D721Med (cell line): ENCODE measurements around the gene EXOC4.

Source experiments
- DNase-seq: peaks from one replicate; pipeline ENCODE4 v3.0.0; 2011; ENCODE audit warnings: low spot score; ENCODE audit not compliant: insufficient read length
- FAIRE-seq: peaks from 2 replicates; lab custom pipeline; 2011; peaks lifted over from hg19 to GRCh38; lab: Jason Lieb, UNC
- CTCF ChIP-seq: IDR thresholded peaks from 2 replicates; pipeline ENCODE4 v1.5.1; 2012; ENCODE audit warnings: mild to moderate bottlenecking, control low read depth; ENCODE audit not compliant: insufficient read depth; ENCODE audit errors: missing control alignments

EXOC4 gene

GRCh38 chr7:133682364-133683181 is 429.7 kb downstream of the EXOC4 start:
- TF ChIP-seq CTCF: no peak
- FAIRE-seq (no peak), DNase-seq (no peak)

DNA sequence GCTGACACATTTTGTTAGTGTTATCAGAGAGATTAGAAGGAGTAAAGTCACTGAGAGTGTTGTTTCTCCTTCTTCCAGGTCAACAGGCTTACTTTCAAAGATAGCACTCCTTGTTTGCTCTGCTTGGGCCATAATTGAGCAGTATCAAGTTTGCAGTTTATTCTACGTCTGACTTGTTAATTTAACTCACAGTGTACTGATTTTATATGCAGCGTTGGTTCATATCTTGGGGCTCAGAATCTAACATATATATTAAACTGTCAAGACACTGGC is 430.2 kb downstream of the EXOC4 start:
- FAIRE-seq (no peak), DNase-seq (no peak)
- TF ChIP-seq CTCF: no peak

DNA sequence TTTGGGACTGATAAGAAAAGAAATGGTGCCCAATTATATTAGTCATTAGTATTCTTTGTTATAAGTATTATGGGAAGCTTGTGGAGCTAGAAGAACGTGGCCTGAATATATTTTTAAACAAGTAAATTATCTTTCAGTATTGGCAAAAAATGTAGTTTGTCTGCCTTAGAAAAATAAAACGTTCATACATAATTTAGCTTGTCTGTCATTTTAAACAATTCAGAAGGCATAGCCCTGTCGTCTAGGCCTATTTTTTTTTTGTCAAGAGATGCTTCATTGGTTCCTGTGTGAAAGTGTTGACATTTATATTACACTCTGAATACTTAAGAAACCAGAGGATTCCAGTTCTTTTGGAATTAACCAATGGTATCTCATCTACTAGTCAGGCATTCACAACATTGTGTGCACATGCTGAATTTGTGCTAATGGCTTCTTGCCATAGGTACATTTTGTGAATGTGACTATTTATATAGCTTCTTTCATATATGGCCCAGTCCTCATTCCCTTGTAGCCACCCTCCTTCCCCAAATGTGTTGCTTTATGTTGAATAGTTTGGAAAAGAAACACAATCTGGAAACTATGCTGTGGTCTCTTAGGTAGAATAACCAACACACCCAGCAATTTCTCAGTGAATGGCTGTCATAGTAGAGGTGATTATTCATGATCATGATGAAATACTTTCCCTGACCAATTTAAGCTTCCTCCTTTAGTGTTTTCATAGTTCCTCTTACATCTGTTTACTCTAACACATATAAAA is 435.8 kb downstream of the EXOC4 start:
- no peak for FAIRE-seq
- DNase-seq: no peak
- no peak for TF ChIP-seq CTCF

- no peak for TF ChIP-seq CTCF
- FAIRE-seq (no peak), DNase-seq (no peak)
Measured at GRCh38 chr7:133690740-133691139, 437.9 kb downstream of the EXOC4 start.

GRCh38 chr7:133691727-133692610 is 439.1 kb downstream of the EXOC4 start:
- no peak for DNase-seq
- no peak for TF ChIP-seq CTCF
- no peak for FAIRE-seq

DNA sequence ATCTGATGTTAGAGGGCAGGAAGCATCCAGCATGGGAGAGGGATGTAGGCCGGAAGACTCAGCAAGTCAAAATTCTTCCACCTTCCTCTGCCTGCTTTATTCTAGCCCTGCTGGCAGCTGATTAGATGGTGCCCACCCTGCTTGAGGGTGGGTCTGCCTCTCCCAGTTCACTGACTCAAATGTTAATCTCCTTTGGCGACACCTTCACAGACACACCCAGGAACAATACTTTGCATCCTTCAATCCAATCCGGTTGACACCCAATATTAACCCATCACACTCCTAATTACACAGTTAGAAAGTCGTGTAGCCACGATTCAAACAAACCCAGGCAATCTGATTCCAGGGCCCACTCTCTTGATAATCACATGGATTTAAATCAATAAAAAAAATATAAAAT is 440.4 kb downstream of the EXOC4 start:
- TF ChIP-seq CTCF: no peak
- DNase-seq (no peak), FAIRE-seq (no peak)
